Skeletal muscle tissue (tissue), 4 donors: ENCODE measurements around the gene ACYP1. TPM values are rescaled to one million over a fixed set of nuclear protein-coding genes. Genes with fewer than 3 reads are reported as not detected.

Experiments
- H3K27ac ChIP-seq: one replicate; pipeline ENCODE4 v1.7.0; 2013; ENCODE audit warnings: mild to moderate bottlenecking, low read depth, low read length, inconsistent platforms
- H3K27me3 ChIP-seq, 3 donors: one replicate each; pipeline ENCODE4 v1.7.0; 2013; ENCODE audit warnings: low read length in 3 of 3; ENCODE audit not compliant: control insufficient read depth in 3 of 3, insufficient read depth in 3 of 3
- H3K36me3 ChIP-seq, 3 donors: one replicate each; pipeline ENCODE4 v1.7.0; 2013; ENCODE audit warnings: low read length in 3 of 3; ENCODE audit not compliant: control insufficient read depth in 3 of 3, insufficient read depth in 3 of 3
- H3K4me1 ChIP-seq, 3 donors: one replicate each; pipeline ENCODE4 v1.7.0; 2013; ENCODE audit warnings: low read length in 3 of 3, mild to moderate bottlenecking in 3 of 3; ENCODE audit not compliant: control insufficient read depth in 3 of 3, insufficient read depth in 3 of 3
- H3K4me3 ChIP-seq, 3 donors: one replicate each; pipeline ENCODE4 v1.7.0; 2013; ENCODE audit warnings: low read length in 3 of 3
- H3K9ac ChIP-seq, 3 donors: one replicate each; pipeline ENCODE4 v1.7.0; 2013; ENCODE audit warnings: low read length in 3 of 3, mild to moderate bottlenecking in 3 of 3, moderate library complexity in 2 of 3, low read depth in 1 of 3
- H3K9me3 ChIP-seq, 3 donors: one replicate each; pipeline ENCODE4 v1.7.0; 2013; ENCODE audit warnings: low read length in 3 of 3; ENCODE audit not compliant: control insufficient read depth in 3 of 3
- total RNA-seq: library from RNA; depleted of rRNA; stranded (reverse); fragments of >200 nt; gene quantifications from one replicate; pipeline ENCODE4 v1.2.3, GENCODE V29; 2014
- donor health status: Osteomylitis.

The ACYP1 gene
- total RNA-seq, 1 donor from 2014 or later: 8.4 TPM

DNA sequence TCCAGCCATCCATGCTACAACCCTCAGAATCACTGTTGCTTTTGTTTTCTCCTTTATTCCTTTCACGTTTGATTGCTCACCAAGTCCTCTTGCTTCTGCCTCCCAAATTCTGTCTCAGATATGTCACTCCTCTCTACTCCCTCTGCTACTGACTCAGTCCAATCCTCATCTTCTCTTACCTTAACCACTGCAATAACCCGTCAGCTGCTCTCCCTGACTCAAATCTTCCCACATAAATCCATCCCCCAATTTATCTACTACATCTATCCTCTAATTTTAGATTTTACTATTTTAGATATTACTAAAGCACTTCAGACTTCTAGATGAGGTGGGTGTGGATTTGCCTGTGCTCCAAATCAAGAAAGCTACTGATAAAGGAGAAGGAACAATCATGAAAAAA is 37.9 kb downstream of the ACYP1 start:
- Histone ChIP-seq H3K4me3 (no peak overlapping the region), H3K9ac (no peak overlapping the region), H3K36me3 (peaks cover 15 to 27% (median 21%) of the 10 kb centered on the region in 3 donors), H3K27ac (no peak overlapping the region), H3K9me3 (no peaks in the 10 kb centered on the region), H3K27me3 (no peaks in the 10 kb centered on the region), H3K4me1 (peaks cover 0 to 5% (median 3%) of the 10 kb centered on the region in 3 donors)

DNA sequence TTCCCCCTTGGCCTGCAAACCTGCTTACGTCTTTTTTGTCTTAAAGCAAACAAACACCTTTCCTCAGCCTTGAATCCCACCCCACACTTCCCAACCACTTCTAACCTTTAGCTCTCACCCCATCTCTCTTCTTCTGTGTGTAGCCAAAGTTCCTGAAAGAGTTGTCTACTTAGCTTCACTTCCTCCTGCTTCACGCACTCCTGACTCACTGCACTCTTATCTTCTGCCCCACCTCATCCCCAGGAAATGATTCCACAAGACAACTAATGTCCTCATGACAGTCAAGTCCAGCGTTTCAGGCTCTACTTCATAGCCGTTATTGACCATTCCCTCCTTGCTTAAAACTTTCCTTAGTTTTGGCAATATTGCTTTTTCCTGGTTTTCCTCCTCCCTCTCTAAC is 38.7 kb downstream of the ACYP1 start:
- Histone ChIP-seq H3K27ac (no peak overlapping the region), H3K36me3 (peaks cover 13 to 28% (median 23%) of the 10 kb centered on the region in 3 donors), H3K9ac (no peak overlapping the region), H3K27me3 (no peaks in the 10 kb centered on the region), H3K4me3 (no peak overlapping the region), H3K4me1 (peaks cover 0 to 5% (median 3%) of the 10 kb centered on the region in 3 donors), H3K9me3 (no peaks in the 10 kb centered on the region)

- Histone ChIP-seq H3K4me1 (peaks cover 0 to 5% (median 3%) of the 10 kb centered on the region in 3 donors), H3K27me3 (no peaks in the 10 kb centered on the region), H3K36me3 (peaks cover 20 to 35% (median 30%) of the 10 kb centered on the region in 3 donors), H3K9ac (no peak overlapping the region), H3K4me3 (no peak overlapping the region), H3K27ac (peak overlapping the region; percentile 3), H3K9me3 (no peaks in the 10 kb centered on the region)
Observed at GRCh38 chr14:75023108-75023507, 40.7 kb downstream of the ACYP1 start.

GRCh38 chr14:75022655-75023054 is 41.2 kb downstream of the ACYP1 start:
- Histone ChIP-seq H3K4me1 (peaks cover 0 to 5% (median 3%) of the 10 kb centered on the region in 3 donors), H3K27me3 (no peaks in the 10 kb centered on the region), H3K27ac (peak overlapping the region; percentile 3), H3K4me3 (no peak overlapping the region), H3K36me3 (peaks cover 23 to 36% (median 32%) of the 10 kb centered on the region in 3 donors), H3K9me3 (no peaks in the 10 kb centered on the region), H3K9ac (no peak overlapping the region)

- H3K27me3 ChIP-seq: no peaks in the 10 kb centered on the region
- no peak overlapping the region for H3K4me3 ChIP-seq
- no peak overlapping the region for H3K9ac ChIP-seq
- H3K9me3 ChIP-seq: no peaks in the 10 kb centered on the region
- no peak overlapping the region for H3K27ac ChIP-seq
- peaks cover 0 to 8% (median 5%) of the 10 kb centered on the region in 3 donors for H3K4me1 ChIP-seq
- peaks cover 34 to 53% (median 40%) of the 10 kb centered on the region in 3 donors for H3K36me3 ChIP-seq
Observed at GRCh38 chr14:75018694-75019093, 45.1 kb downstream of the ACYP1 start.

- Histone ChIP-seq H3K9me3 (no peaks in the 10 kb centered on the region), H3K27ac (no peak overlapping the region), H3K27me3 (no peaks in the 10 kb centered on the region), H3K4me3 (no peak overlapping the region), H3K36me3 (peaks cover 34 to 58% (median 41%) of the 10 kb centered on the region in 3 donors), H3K4me1 (peaks cover 5 to 22% (median 9%) of the 10 kb centered on the region in 3 donors), H3K9ac (no peak overlapping the region)
Observed at GRCh38 chr14:75016815-75017214, 47.0 kb downstream of the ACYP1 start.

- Histone ChIP-seq H3K9me3 (no peaks in the 10 kb centered on the region), H3K27me3 (no peaks in the 10 kb centered on the region), H3K36me3 (peaks cover 32 to 57% (median 39%) of the 10 kb centered on the region in 3 donors), H3K9ac (no peak overlapping the region), H3K4me1 (peaks cover 14 to 26% (median 18%) of the 10 kb centered on the region in 3 donors), H3K4me3 (no peak overlapping the region), H3K27ac (no peak overlapping the region)
Observed at GRCh38 chr14:75015496-75015895, 48.3 kb downstream of the ACYP1 start.

DNA sequence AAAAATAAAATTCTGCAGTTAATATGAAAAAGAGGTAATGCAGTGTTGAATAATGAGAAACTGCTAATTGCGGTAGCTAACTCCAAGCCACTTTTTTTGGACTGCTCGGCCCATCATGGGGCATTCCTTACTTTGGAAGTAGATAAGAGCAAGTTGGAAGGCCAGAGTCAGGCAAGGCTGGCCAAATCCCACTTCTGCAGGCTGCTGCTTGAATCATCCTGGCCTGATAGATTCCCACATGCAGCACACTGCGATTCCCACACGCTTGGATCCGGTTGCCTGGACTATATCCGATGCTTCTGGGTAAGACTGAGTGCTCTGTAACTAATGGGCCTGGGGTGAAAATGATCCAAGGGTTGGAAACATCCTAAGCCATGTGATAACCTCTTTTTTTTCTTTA is 50.5 kb downstream of the ACYP1 start:
- Histone ChIP-seq H3K4me3 (no peak overlapping the region), H3K27me3 (no peaks in the 10 kb centered on the region), H3K4me1 (peaks cover 14 to 26% (median 18%) of the 10 kb centered on the region in 3 donors), H3K9ac (no peak overlapping the region), H3K9me3 (no peaks in the 10 kb centered on the region), H3K27ac (no peak overlapping the region), H3K36me3 (peaks cover 40 to 52% (median 44%) of the 10 kb centered on the region in 3 donors)

- peak overlapping the region; percentile 71 for H3K27ac ChIP-seq
- H3K4me1 ChIP-seq: peaks cover 14 to 26% (median 18%) of the 10 kb centered on the region in 3 donors
- H3K36me3 ChIP-seq: peaks cover 40 to 58% (median 52%) of the 10 kb centered on the region in 3 donors
- H3K9me3 ChIP-seq: no peaks in the 10 kb centered on the region
- no peaks in the 10 kb centered on the region for H3K27me3 ChIP-seq
- H3K9ac ChIP-seq: no peak overlapping the region
- no peak overlapping the region for H3K4me3 ChIP-seq
Observed at GRCh38 chr14:75011356-75011994, 52.3 kb downstream of the ACYP1 start.

DNA sequence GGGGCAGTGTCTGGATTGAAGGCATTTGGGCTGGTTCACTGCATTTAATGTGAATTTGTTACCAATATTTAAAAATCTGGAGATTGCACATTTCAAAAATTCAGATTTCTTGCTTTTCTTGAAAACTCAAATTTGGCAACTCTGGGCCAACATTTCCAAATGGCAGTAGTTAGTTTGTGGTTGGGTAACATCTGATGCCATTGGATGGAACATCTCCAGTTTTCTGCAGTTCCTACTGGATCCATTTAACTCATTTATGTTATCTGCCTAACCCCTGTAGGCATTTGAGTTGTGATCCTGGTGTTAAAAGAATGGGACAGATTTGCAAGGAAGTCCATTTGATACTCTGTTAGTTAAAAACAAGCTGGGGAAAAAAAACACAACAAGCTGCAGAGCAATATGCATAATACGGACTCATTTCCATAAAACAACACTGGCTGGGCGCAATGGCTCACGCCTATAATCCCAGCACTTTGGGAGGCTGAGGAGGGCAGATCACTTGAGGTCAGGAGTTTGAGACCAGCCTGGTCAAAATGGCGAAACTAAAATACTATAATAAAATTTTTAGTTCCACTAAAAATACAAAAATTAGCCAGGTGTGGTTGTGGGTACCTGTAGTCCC is 53.2 kb downstream of the ACYP1 start:
- H3K4me3 ChIP-seq: no peak overlapping the region

More for the DNA sequence above, 53.2 kb downstream of the ACYP1 start:
- peaks cover 45 to 59% (median 56%) of the 10 kb centered on the region in 3 donors for H3K36me3 ChIP-seq
- peak overlapping the region; percentile 71 for H3K27ac ChIP-seq
- no peaks in the 10 kb centered on the region for H3K9me3 ChIP-seq
- H3K9ac ChIP-seq: no peak overlapping the region
- H3K27me3 ChIP-seq: no peaks in the 10 kb centered on the region
- H3K4me1 ChIP-seq: peaks cover 14 to 26% (median 18%) of the 10 kb centered on the region in 3 donors
